ENCODE results near the gene PLIN5. TPM values are rescaled to one million over a fixed set of nuclear protein-coding genes. Genes with fewer than 3 reads are reported as not detected.

Gene PLIN5
- total RNA-seq, 4 donors from 2014 or later = 28.6 to 48.1 (median 44.0) TPM

- DNase-seq (ENCODE audit: low spot score) = no peak
- no peak for TF ChIP-seq CTCF (IDR thresholded peaks at IDR 0.05)
- ATAC-seq (ENCODE audit: low FRiP score) = no peak
These were observed 6.2 kb upstream of the PLIN5 start for GRCh38 chr19:4541114-4541805.

GRCh38 chr19:4539693-4540581 lies 4.9 kb upstream of the PLIN5 start, which contains the start of gene LRG1:
LRG1 (minus strand) TSS chr19:4540036; CDS start chr19:4540013, 23 bp downstream.
- DNase-seq (ENCODE audit: low spot score) (peak; percentile 41), ATAC-seq (ENCODE audit: low FRiP score) (peak; percentile 64)
- TF ChIP-seq CTCF (IDR thresholded peaks at IDR 0.05) = no peak

GRCh38 chr19:4539169-4539692 lies 4.2 kb upstream of the PLIN5 start:
- DNase-seq (ENCODE audit: low spot score) (no peak), ATAC-seq (ENCODE audit: low FRiP score) (no peak)
- TF ChIP-seq CTCF (IDR thresholded peaks at IDR 0.05) = no peak

GRCh38 chr19:4538601-4538954 lies 3.6 kb upstream of the PLIN5 start:
- no peak for DNase-seq (ENCODE audit: low spot score)
- no peak for TF ChIP-seq CTCF (IDR thresholded peaks at IDR 0.05)
- no peak for ATAC-seq (ENCODE audit: low FRiP score)

GRCh38 chr19:4537953-4538600 lies 3.1 kb upstream of the PLIN5 start:
- no peak for TF ChIP-seq CTCF (IDR thresholded peaks at IDR 0.05)
- DNase-seq (ENCODE audit: low spot score) (no peak), ATAC-seq (ENCODE audit: low FRiP score) (no peak)

GRCh38 chr19:4536798-4537197 lies 1.8 kb upstream of the PLIN5 start:
- DNase-seq (ENCODE audit: low spot score) (no peak), ATAC-seq (ENCODE audit: low FRiP score) (no peak)
- TF ChIP-seq CTCF (IDR thresholded peaks at IDR 0.05) = no peak

All from omental fat pad (tissue), 4 donors.